ENCODE results near the gene KIRREL3.

Gene KIRREL3

DNA sequence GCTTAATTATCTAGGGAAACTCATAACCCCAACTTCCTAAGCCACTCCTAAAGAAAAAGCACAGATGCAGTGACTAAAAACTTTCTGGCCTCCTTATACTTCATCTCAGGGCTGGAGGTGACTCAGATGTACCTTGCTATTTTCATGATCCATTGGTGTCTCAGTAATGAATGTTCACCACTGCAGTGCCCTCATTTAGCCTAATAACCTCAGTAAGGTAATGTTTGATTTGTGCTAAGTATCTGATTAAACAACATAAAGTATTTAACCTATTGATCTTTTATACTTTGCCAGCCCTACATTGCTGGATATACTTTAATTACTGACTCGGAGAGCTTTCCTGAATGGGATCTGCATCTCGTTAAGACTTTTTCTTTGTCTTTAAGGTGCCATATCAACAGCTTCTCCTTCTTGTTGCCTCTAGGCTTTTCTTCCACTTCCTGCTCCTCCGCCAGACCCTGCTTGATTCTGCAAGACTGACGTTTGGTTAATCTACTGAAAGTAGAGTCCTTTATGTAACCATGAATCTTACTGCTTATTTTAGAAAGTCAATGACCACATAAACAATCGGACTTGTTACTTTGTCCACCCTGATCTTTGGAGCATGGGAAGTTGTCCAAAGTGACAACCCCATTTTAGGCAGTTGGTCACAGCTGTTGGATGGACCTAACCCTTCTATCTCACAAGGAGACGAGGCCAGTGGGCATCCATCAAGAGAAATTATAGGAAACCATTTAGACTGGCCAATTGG lies 342.1 kb downstream of the KIRREL3 start:
- no peak for DNase-seq

DNA sequence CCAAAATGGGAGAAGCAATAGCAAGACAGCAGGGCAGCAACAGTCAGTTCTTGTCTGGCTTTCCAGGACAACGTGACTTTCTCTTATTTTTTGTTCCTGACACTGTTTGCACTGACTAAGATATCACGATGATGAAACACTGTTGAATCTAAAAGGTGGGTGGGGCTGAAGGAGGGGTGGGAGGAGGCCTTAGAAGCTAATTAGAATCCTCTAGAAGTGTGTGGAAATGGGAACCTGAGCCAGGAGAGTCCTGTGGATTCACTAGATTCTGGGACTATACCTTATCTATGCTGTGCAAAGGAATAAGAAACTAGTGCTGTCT lies 344.8 kb downstream of the KIRREL3 start:
- DNase-seq = no peak

DNA sequence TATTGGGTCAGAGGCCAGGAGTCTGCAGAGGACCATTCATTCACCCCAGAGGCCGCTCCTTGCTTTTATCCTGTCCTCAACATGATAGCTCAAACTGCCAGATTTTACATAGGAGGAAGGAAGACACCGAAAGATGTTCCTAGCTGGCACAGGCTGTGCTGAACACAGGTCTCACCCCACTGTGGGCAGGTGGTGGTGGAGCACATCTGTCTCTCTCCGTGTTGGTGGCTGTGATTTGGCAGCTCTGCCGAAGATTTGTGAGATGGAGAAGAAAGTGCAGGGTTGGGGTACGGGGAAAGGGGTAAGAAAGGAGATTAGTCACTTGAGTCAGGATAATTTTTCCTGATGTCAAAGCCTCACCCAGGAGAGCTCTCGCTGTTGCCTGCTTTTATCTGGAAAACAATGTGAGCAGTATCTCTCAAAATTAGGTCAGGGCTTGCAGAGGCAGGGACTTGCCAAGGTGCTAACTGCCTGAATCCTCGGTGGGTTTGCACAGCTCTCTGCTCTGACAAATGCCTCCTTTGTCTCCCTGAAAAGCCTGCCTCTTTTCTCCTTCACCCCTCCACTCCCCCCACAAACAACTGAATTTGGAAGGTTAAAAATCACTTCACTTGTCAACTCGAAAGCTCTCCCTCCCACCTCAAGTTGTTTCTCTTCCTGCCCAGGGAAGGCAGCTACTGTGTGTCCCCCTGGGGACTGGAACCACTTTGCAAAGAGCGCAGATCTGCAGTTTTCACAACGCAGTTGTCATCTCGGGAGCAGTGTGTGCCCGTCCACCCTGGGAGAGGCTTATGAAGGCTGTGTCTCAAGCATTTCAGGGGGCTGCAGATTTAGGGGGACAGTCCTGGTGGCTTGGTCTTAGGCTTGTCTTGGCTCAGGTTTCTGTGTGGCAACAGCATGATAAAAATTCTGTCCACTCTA lies 345.4 kb downstream of the KIRREL3 start:
- no peak for DNase-seq

DNA sequence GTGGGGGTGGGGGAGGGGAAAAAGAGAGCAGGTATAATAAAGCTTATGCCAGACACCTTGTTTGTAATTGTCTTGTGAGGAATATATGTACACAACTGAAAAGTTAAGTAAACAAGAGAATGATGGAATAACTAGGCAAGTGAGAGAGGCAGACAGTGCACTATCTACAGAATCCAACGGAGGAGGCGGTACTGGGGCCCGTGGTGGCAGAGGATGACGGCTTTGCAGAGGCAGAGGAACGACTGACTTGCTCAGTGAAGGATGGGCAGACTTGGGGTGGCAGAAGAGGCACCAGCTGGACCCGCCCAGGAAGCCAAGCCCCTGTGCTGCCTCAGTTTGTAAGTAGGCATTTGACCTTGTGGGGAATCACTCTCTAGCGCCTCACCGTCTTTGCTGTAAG lies 347.5 kb downstream of the KIRREL3 start:
- no peak for DNase-seq

DNA sequence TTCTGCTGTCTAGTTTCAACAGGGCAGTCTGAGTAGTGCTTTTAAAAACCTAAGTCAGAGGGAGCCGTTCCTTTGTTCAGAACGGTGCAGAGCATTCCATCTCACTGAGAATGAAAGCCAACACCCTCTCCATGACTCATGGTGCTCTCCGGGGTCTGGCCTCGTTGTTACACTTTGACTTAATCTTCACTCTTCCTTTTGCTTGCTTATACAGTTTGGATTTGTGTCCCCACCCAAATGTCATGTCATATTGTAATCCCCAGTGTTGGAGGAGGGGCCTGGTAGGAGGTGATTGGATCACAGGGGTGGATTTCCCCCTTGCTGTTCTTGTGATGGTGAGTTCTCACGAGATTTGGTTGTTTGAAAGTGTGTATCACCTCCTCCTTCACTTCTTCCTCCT lies 352.8 kb downstream of the KIRREL3 start:
- no peak for DNase-seq

DNA sequence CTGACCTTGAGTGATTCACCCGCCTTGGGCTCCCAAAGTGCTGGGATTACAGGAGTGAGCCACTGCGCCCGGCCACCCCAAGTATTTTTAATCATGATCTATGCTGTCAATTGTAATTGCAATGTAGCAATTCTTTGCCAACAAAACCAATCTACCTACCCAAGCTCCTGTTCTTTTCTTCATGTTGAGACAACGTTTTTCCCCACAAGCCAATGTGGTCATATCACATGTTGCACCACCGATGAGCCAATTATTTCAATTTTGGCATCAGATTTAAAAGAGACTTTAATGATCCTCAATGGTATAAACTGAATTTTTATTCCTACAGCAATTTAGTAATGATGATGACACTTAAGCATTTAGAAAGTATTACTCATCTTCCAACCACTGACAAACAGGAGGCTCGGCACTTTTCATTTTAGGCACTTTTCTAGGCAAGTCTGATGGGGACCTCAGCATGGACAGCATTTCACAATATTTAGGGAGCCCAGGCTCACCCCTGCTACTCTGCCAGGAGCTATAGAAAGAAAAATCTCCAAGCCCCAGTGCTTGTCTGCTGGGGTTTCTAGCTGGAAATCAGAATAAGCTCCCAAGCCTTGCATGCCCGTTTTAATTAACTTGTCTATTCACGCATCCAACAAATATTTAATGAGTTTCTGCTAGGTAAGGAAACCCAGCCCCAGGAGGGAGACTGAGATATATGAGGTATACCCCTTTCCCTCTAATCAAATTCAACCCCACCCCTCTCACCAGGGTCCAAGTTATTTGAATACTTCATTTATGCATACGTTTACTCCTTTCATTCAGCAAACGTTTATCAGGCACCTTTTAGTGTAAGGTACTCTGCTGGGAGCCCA lies 353.6 kb downstream of the KIRREL3 start:
- DNase-seq = no peak

DNA sequence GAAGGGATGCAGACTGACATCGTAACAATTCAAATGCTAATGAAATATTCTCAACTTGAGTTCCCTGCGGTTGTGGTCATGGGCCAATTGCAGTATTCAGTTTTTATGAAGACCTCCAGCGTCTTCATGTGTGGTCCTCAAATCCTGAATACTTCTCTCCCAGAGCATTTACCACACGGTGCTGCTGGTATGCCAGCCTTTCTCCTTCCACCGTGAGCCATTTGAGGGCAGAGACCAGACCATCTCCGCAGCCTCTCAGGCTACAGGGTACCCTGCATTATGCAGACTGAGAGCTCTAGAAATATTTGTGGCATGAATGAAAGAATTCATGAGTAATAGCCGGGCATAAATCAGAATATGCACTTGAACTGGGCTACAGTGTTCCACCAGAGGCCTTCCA lies 355.4 kb downstream of the KIRREL3 start:
- DNase-seq = no peak

DNA sequence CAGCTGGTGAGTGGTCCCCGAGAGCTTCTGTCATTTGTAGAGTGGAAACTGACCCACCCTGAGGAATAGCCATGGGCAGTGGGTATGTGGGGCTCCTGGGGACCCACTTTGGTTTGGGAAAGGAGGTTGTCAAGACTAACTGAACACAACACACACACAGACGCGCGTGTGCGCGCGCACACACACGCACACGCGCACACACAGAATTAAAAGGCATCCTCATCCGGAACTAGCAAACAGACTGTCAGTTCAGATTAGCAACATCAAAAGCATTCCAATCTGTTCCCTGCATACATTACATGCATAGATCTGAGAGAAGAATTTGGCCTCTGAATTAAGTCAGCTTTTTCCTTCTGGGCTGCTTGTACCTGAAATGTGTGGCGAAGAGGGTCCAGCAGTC lies 360.4 kb downstream of the KIRREL3 start:
- DNase-seq = no peak

DNA sequence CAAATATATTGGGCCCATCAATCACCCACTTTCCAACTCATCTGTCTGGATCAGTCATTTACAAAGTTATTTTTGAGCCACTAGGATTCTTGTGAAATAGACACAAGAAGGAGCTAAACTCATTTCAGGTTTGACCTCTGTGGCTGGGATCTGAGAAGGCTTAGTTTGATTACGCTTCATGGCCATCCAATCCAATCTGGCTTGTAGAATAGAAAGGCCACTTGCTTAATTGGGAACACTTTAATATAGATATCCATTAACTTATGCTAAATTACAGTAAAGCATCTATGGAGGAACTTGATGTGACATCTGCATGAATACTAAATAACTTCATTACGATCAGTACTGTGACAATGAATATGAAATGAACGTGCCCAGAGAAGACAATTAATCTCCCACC lies 360.9 kb downstream of the KIRREL3 start:
- no peak for DNase-seq

DNA sequence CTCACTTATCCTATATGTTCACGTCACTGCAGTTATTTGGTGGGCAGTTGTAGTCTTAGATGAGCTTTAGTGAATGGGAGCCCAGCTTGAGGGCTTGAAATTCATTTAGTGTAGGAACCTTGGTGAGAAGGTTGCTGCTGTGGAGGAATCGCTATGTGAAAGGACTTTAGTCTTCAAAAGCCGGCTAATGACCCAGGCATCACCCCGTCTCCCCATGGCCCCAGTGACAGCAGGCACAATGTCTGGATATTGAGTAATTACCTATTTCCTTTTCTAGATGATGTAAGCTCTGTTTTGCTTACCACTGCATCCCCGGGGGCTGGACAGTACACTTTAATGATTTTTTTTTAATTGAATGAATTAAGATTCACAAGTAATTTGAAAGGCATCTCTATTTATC lies 361.9 kb downstream of the KIRREL3 start:
- DNase-seq = no peak

DNA sequence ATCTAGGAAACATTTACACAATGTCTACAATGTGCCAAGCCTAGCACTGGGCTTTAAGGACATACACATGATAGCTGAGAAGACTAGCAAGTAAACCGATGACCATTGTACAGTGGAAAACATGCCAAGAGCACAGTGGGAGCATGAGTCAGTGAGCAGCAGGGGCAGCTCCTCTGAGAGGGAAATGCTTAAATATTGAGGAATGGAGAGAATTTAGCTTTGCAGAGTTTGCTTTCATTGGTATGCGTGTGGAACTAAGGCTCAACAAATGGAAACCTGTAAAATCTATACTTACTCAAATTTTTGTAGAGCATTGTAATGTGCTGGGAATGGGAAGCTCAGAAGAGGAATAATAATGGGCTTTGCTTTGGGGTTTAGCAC lies 362.8 kb downstream of the KIRREL3 start:
- no peak for DNase-seq

DNA sequence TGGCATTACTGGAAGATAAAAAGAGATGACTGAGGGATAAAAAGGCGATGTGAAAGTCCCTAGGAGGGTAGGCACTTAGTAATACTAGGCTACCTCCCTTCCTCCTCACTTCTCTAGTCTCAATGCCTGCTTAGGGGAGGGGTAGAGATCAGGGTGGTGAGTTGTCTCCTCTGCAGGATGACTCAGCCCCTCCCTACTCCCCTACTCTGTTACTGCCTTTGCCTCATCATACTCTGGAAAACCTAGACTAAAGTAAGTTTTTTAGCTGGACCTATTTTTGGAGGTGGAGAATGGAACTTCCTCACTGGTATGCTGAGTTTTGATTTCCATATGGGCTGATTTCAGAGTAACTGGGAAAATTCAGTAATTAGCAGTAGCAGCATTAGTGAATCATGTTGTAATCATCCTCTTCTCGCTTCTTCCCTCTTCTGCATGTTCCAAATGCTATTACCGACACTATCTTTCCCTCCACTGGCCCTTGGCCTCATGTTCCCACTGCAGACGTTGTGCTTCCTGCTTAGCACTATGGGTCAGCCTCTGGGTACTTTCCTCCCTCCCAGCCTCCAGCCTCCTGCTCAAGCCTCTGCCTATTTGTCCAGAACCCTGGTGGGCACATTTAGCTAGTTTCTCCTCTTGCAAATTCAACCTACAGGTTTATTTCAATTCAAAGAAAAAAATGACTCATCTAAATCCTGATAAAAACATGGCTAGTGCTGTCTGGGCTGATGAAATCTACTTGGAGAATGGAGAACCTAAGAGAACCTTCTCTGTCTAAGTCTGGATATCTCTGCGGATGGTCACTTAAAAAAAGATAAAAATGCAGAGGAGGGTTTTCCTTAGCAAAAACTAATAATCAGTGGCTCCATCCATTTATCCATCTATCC lies 363.4 kb downstream of the KIRREL3 start:
- no peak for DNase-seq

DNA sequence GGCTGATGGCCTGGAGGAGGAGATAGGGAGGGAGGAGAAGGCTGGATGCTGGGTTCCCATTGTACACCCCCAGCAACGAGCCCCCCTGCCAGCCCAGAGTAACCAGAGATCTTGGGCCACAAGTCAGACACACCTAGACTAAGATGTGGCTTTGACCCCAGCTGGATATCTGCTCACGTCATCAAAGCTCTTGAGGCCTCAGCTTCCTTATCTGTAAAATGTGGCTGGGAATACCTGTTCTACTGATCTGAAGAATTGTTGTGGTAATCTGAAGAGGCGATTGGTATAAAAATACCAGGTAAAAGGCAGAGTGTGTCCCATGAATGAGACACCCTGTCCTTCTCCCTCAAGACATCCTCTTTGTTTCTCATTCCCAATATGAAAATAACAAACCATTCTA lies 365.1 kb downstream of the KIRREL3 start:
- DNase-seq = no peak

DNA sequence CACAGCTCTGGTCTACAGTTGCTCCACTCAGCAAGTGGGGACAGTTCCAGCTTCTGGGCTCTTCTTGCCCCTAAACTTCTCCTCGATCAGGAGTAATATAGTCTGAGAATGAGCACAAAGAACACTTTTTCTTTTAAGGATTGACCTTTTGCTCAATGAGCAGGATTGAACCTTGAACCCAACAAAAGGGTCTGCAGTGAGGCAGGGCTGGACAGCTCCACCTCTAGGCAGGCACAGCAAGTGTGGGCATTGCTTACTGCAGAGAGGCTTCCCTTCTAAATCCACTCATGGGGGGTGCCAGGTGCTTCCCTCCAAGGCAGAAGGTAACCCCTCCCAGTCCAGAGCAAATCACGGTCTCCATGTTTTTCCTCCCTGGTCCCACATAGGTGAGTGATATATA lies 365.6 kb downstream of the KIRREL3 start:
- DNase-seq = no peak

DNA sequence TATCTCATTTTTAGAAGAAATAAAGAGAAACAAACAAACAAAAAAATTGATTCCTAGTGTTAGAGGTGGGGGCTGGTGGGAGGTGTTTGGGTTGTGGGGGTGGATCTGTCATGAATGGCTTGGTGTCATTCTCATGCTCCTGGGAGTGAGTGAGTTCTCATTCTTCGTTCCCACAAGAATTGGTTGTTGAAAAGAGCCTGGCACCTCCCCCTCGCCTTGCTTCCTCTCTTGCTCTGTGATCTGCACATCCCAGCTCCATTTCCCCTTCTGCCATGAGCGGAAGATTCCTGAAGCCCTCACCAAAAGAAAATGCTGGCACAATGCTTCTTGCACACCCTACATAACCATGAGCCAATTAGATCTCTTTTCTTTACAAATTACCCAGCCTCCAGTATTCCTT lies 367.2 kb downstream of the KIRREL3 start:
- no peak for DNase-seq

DNA sequence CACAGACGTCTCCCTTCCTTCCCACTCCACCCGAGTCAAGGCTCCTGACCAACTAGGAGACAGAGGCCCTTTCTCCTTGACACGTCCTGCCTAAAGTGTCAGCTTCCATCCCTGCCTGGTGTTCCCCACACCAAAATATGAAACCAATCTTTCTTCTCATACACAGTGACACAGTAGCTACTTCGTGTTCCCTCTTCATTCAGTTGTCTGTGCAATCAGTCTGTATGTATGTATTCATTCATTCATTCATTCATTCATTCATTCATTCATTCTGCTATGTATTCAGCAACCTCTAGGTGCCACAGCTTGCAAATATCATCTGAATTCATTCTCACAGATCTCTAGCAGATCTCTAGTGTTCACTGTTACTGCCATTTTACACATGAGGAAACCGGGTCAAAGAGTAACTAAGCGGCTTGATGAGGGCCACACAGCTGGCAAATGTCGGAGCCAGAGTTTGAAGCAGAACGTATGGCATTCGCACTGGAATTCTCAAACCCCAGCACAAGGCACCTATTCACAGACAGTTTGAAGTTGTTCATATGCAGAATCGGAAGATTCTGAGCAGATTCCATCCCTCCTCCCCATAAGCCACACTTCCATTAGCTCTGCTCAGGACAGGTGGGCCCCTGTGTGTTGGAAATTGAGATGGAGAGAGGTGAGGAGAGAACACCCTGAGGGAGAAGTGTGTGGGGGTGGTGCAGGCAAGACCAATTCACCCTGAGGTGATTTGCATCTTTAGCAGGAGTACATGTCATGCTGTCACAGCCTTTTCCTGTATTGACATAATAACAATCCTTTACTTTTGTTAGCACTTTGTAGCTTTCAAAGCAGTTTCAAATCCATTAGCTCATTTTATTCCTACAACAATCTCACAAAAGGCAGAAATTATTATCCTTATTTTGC lies 369.4 kb downstream of the KIRREL3 start:
- no peak for DNase-seq

DNA sequence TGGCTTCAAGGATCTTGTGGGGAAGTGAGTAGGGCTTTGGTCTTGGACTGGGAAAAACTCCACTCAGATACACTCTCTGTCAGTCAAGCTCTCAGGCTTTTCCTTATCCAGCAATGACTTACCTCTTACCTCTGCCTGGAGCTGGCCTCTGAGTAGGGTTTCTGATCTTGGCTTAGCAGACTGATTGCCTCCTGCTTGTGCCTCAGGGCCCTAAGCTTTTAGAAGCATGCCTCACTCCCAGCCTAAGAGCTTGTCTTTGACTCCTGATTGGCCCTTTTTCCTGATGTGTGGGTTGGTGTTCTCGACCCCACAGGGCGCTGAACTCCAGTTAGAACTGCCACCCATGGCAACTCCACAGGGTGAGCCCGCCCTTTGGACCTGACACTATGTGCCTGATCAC lies 370.1 kb downstream of the KIRREL3 start:
- DNase-seq = no peak

DNA sequence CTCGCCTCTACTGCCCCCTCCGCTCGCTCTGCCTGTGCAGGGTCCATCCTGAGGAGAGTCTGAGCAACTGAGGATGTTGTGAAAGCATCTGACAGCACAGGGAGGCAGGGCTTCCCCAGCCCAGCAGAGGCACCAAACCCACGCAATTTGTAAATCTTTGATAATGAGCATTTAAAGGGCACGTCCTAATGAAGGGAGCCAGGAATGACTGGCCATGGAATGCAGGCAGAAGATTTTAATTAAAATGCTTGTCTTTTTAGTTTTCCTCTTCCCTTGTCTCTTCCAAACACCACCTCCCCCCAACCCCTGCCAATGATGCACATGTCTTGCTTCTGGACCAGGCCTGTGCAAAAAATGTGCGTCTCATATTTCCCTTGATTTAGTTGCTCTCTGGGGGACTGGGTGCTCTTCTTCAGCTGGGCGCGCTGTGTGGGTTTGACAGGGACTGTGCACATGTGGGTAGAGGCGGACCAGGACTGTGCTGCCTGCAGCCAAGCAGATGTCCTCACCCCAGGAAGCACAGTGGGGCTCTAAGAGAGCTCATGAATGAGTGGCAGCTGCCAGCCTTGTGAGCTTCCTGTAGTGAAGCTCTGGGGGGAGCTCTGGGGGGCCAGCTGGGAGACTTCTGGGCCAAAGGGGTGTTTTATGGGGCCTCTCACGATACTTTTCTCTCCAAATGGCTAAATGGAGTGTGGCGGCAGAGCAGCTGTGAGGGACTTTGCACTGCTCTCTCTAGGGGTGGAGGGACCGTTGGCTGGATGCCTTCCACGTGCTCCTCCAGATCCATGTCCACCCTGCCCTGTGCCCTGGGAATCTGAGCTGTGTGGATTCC lies 371.6 kb downstream of the KIRREL3 start:
- DNase-seq = no peak

DNA sequence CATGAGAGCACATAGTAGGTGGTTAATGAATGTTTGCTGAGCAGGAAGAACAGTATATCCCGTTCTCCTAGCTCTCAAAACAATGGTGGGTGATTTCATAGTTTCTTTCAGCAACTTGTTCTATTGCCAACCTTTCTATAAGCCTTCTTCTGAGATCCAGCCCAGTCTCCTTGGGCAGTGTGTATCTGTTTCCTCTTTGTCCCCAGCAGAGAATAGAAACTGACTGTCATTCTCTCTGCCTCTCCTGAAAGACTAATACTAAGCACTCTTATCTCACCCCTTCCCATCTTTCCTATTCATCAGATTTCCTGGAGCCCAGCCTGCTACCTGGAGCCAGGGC lies 372.1 kb downstream of the KIRREL3 start:
- DNase-seq = no peak

DNA sequence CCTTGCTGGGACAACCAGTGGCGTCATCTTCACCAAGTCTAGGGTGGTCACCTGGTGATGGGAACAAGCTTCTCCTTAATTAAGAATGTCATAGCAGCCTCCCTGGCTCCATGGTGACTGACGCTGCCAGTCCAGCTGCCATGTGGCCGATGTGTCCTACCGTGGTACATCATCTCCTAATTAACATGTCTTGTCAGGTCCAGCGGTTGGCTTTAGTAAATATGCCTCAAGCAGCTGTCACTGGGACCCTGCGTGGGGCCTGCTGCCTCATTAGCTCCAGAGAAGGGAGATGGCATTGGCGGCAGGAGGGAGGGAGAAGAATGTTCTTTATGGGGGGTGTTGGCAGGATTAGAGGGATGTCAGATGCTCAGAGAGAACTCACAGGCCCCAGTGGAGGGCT lies 373.1 kb downstream of the KIRREL3 start:
- no peak for DNase-seq

DNA sequence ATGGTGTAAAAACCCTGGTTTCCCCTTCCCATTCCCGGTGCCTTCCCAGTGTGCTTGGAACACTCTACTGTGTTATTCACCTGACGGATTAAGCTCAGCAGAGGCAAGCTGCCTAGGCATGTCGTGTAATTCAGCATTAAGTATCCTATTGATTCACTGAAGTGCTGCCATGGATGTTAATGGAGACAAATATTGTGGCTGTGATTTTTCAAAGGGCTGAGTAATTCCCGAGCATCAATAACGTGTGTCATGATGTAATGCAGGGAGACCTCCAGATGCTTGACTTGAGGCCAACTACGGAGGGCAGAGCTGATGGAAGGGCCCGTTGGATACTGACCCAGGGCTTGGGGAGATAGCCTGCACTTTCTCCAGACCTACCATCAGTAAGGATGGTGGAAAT lies 376.1 kb downstream of the KIRREL3 start:
- DNase-seq = no peak

Data from GOT3 (cell line).